Measurements from ENCODE around the gene NCKAP5L.

- TF ChIP-seq, protein P1, sequence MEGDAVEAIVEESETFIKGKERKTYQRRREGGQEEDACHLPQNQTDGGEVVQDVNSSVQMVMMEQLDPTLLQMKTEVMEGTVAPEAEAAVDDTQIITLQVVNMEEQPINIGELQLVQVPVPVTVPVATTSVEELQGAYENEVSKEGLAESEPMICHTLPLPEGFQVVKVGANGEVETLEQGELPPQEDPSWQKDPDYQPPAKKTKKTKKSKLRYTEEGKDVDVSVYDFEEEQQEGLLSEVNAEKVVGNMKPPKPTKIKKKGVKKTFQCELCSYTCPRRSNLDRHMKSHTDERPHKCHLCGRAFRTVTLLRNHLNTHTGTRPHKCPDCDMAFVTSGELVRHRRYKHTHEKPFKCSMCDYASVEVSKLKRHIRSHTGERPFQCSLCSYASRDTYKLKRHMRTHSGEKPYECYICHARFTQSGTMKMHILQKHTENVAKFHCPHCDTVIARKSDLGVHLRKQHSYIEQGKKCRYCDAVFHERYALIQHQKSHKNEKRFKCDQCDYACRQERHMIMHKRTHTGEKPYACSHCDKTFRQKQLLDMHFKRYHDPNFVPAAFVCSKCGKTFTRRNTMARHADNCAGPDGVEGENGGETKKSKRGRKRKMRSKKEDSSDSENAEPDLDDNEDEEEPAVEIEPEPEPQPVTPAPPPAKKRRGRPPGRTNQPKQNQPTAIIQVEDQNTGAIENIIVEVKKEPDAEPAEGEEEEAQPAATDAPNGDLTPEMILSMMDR (optimal IDR thresholded peaks at IDR 0.05 in 1 of 3, IDR thresholded peaks at IDR 0.05 in 1 of 3, conservative IDR thresholded peaks at IDR 0.05 in 1 of 3; ENCODE audit: extremely low read depth in 1 of 3, insufficient read depth in 2 of 3, low read length in 3 of 3), result no peak
- no peak for TF ChIP-seq EZH2 (IDR thresholded peaks at IDR 0.05; ENCODE audit: low read length)
Observed at GRCh38 chr12:49827401-49828099, 663 bp downstream of the NCKAP5L start.
